Measurements from ENCODE around the gene MYH7.

Gene MYH7

DNA sequence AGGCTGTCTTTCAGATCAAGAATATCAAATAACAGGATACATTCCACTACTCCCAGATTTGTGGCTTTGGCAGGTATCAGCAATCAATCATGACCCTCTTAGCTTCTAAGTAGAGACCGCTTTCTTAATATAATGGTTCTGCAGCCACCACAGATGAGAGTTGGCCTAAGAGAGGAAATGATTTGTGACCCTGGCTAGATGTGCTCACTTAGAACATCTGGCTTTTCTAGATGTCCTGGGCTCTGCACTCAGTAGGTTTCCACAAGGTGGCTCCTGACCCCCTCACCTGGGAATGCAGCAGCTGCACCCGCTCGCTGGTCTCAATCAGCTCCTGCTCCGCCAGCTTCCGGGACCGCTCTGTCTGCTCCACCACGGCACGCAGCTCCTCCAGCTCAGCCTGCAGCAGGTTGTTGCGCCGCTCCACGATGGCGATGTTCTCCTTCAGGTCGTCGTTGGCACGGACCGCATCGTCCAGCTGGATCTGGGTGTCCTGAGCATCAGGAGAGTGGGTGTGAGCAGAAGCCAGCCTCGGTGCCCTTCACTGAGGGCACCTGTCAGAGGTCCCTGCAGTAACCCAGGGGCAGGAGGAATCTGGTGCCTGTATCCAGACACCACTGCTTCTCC lies 49.7 kb downstream of the MYH7 start:
- DNase-seq = no peak

DNA sequence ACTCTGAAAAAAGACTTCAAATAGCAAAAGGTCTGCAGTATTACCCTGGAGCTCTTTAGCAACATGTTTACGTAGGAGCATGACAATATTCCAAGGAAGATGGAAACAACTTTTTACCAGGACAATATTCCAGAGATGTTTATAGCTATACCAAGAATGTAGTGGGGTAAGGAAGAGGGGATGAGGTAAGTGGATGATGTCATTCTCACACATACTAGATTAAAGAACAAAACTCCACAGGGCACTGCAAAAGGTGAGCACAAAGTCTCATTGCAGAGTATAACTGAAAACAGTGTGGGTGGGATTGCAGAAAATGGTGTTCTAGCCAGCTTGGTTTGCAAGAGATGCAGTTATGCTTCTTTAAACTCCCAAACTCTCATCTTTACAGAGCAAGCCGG lies 50.2 kb downstream of the MYH7 start:
- DNase-seq = no peak

DNA sequence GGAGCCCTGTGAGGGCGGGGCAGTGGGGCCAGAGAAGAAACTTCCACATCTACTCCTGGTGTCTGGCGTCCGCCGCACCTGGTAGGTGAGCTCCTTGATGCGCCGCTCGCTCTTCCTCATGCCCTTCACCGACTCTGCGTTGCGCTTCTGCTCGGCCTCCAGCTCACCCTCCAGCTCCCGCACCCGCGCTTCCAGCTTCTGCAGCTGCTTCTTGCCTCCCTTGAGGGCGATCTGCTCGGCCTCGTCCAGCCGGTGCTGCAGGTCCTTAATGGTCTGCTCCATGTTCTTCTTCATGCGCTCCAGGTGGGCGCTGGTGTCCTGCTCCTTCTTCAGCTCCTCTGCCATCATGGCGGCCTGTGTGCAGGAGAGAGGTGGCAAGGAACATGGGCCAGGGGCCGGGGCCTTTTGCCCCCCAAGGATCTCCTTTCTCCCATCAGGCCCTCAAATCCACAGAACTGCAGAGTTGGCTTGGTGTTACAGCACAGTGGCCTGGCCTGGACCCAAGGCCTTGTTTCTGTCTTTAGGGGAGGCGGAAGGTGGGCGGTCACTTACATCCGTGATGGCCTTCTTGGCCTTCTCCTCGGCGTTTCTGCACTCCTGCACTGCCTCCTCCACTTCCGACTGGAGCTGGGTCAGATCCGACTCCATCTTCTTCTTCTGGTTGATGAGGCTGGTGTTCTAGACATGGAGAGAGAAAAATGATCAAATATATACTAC lies 50.9 kb downstream of the MYH7 start:
- DNase-seq = no peak

DNA sequence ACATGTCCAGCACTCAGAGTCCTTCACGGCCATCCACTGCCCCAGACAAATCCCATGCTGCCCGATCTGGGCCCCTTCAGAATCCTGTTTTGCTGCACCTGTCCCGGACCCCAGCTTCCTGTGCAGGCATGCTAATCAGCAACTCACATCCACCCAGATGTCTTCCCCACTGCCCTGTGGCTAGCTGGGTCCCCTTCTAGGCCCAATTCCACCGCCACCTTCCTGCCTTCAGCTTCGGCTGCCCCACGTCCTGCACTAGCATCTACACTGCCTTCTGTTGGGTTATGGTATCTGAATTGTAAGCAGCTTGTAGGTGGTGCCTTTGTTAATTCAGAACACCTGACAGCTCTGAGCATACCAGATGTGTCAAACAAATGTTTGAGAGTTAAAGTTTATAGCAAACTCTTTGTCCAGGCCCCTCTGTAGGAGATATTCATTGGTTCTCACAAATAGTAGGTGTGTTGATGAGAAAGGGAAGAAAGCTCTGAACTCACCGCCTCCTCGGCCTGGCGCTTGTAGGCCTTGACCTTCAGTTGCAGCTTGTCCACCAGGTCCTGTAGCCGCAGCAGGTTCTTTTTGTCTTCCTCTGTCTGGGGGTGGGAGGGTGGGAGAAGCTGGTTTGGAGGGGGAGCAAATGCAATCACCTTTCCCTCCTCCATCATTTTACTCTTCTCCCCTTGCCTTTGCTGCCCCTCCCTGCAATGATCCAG lies 52.6 kb downstream of the MYH7 start:
- DNase-seq = no peak

DNA sequence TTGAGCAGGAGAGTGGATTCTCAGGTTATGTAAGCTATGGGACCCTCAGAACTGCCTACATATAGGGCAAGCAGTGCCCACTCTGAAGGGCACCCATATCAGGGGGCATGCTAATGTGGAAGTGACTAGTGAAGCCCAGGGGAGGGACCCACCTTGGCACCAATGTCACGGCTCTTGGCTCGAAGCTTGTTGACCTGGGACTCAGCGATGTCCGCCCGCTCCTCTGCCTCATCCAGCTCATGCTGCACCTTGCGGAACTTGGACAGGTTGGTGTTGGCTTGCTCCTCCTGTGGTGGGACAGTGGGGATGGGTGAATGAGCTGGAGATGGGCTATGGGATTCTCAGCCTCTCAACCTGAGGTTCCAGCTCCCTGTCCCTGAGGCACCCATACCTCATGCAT lies 53.2 kb downstream of the MYH7 start:
- DNase-seq = no peak

DNA sequence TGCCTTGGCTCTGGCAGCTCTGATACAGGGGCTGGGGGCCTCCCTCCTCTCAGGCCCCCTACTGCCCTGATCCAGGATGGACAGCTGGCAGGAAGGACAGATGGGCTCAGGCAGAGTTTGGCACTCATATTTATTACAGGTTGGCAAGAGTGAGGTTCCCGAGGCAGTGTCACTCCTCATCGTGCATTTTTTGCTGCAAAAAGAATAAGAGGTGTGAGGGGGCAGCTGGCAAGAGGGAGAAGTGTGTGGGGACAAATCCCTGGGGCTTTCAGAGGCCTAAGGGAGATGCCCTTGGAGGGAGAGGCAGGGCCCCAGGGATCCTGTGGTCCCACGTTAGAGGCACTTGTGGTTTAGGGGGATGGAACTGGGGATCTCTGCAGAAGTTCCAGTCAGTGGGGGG lies 53.6 kb downstream of the MYH7 start:
- DNase-seq = peak; percentile 100

DNA sequence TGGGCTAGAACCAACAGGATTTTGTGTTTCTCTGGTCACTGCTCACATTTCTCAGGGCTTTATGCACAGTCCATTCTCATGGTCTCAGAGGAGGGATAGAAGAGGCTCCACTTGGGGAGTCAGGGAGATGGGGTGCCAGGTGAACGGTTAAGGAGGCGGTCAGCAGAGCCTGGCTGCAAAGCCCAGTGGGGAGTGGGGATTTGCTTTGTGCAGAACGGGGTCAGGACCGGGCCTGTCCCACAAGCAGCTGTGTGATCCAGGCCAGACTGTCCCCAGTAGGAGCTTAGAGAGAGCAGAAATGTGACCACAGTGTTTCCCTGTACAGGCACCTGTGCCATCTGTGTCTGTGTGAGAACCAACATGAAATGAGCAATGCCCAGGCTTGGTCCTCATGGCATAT lies 54.5 kb downstream of the MYH7 start:
- DNase-seq = no peak

DNA sequence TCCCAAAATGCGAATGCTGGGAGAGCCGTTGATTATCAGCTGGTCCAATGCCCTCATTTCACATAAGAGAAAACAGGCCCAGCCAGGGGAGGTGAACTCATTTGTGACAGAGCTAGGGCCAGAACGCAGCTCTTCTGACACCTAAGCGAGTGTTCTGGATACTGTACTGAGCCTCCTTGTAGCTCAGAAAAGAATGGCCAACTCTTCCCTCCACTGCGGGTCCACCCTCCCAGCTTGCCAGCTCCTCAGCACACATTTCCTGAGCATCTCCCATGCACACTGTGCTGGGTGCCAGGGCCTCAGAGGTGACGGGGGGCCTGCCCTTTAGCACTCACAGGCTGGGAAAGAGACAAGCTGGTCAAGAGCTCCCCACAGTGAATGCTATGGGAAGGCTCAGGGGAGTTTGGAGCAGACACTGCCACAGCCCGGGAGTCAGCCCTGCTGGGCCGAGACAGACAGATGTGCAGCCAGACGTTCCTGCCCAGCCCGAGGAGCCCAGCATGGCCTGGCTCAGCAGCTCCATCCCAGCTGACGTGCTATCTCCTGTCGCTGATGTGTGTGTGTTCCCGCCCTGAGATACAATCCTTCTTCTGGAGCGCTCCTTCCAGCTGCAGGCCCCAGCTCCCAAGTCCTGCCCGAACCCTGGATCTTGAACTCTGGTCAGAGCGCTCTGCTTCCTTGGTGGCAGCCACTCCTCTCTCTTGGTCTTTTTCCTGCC lies 55.1 kb downstream of the MYH7 start:
- no peak for DNase-seq

DNA sequence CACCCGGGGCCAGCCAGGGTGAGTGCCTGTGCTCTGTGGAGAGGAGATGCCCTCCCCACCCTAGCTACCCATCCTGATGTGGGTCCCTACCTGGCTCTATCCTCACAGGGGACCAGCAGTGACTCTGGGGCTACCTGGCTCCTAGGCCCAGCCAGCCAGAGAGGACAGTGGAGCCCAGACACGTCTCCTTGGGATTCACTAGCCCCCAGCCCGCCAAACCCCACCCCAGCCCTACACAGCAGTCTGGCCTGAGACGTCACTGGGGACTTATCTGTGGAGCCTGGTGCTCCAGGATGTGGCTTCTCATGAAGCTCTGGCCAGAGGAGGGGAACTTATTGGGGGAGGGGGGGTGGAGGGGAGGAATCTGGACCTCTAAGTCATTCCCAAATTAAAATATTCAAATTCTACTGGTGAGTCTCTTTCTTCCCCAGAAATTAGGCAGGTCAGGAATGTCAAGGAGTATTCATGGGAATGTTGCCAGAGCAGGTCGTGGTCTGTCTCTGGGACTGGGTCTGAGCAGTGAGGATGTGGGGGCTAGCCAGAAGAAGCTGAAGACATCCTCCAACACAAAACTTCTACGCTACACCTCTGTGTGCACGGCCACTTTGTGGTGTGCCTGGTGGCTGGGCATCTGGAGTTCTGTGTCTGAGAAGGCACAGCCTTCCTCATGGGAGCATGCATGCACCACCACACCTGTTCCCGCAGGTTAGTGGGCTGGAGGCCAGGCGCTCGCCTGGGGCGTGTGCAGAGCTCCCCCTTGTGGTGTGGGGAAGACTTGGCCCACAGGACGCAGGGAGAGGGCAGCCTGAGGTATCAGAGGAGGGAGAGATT lies 55.9 kb downstream of the MYH7 start:
- DNase-seq = peak; percentile 15

DNA sequence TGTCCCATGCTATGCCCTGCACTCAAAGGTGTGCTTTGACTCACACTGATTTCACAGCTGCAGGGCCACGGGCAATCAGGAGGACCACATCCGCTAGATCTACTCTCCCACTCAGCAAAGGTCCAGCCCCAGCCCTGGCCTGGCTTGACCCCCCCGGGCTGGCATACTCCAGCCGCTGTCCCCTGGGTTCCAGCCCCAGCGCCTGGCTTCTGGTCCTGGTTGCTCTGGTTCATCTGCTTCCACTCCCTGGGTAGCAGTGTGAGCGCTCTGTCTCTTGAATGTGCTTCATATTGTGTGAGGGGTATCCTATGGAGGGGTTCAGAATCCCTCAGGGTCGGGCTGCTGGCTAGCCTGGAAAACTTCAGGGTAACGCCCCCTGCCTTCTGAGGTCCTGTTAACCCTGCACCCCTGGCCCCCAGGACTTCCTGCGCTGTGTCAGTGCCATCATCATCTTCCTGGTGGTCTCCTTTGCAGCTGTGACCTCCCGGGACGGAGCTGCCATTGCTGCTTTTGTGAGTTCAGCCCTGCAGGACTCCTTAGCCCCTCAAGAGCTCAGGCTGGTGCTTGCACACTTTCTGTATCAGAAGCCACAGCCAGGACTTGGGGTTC lies 56.7 kb downstream of the MYH7 start:
- DNase-seq = no peak

DNA sequence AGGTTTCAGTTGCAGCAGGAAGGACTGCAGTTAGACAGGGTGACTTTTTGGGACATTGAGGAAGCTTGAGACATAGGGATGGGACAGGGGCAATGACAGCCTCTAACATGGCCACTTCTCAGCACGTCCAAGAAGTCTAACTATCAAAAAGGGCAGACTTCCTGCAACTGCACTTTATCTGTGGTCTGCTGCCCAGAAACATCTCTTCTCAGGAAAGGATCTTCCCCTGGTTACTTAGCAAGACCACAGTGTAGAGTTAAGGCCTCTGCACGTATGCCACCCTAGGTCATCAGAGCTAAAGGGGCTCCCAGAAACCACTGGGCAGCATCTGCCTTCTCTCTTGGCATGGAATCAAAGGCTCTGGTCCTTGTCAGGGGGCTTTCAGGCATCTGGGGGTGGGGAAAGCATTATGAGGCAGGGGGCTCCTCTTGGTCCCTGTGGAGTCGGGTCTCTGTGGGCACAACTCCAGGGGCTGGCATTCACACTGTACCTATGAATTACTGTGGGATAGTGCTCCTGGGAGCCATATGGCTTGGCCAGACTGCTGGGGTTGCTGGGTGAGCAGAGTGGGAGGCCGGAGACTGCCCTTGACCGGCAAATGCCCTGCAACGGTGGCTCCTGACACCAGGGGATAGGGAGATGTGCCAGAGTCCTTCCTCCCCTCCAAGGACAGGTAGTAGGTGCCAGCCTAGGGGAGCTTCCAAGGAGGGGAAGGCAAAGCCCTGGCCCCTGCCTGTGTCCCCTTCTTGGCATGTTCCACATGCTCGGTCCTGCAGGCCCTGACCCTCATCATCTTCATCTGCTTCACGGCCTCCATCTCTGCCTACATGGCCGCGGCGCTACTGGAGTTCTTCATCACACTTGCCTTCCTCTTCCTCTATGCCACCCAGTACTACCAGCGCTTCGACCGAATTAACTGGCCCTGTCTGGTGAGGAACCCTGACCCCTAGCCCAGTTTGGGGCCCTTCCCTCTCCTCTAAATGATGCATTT lies 57.6 kb downstream of the MYH7 start:
- DNase-seq = no peak

DNA sequence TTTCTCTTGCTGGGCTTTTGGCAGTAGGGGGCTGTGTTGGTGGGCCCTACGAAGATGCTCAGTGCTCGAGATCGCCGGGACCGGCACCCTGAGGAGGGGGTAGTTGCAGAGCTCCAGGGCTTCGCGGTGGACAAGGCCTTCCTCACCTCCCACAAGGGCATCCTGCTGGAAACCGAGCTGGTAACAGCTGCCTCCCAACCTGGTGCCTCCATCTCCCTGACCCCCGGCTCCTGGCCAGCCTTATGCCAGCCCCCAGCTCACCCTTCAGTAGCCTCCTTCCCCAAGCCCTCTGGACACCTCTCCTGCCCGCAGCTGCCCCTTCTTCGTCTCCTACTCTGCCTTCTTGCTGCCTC lies 58.3 kb downstream of the MYH7 start:
- DNase-seq = no peak

DNA sequence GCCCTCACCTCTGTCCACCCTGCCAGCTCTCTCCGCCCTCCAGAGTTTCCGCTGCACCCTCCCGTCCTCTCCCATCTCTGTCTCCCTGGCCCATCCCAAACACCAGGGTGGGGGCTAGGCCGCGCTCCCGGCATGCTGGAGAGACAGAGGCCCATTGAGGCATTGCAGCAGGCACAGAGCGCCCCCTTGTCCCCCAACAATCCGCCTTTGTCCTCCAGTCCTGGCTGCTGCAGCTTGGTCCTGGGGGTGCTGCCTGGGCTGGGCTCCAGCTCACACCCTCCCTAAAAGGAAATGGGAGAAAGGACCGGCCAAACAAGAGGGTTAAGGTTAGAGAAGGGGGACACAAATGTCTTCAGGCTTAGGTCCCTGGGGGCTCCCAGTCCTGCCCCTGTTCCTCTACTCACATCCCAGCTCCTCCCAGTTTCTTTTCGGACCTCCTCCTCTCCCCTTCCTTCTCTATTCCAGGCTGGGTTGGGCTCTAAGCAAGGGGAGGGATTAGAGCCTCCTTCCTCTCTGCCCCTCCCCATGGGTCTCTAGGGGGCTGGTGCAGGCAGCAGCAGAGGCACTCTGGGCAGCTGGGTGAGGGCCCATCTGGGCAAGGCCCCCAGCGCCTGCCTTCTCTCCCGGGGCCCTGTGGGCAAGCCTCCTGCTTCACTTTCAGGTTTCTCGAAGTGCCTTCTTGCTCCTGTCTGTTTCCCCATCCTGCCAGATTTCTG lies 58.8 kb downstream of the MYH7 start, which contains the start of gene CMTM5:
CMTM5 (plus strand) TSS at position 565 of the 716 bp plus-strand sequence. CDS start 206 bp downstream, outside the sequence.
- no peak for DNase-seq

DNA sequence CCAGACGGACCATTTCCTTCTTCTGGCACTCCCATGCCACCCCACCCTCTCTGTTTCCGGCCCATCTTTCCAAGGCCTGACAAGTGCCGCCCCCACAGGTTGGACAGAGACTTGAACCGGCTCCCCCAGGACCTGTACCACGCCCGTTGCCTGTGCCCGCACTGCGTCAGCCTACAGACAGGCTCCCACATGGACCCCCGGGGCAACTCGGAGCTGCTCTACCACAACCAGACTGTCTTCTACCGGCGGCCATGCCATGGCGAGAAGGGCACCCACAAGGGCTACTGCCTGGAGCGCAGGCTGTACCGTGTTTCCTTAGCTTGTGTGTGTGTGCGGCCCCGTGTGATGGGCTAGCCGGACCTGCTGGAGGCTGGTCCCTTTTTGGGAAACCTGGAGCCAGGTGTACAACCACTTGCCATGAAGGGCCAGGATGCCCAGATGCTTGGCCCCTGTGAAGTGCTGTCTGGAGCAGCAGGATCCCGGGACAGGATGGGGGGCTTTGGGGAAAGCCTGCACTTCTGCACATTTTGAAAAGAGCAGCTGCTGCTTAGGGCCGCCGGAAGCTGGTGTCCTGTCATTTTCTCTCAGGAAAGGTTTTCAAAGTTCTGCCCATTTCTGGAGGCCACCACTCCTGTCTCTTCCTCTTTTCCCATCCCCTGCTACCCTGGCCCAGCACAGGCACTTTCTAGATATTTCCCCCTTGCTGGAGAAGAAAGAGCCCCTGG lies 59.8 kb downstream of the MYH7 start:
- DNase-seq = no peak

DNA sequence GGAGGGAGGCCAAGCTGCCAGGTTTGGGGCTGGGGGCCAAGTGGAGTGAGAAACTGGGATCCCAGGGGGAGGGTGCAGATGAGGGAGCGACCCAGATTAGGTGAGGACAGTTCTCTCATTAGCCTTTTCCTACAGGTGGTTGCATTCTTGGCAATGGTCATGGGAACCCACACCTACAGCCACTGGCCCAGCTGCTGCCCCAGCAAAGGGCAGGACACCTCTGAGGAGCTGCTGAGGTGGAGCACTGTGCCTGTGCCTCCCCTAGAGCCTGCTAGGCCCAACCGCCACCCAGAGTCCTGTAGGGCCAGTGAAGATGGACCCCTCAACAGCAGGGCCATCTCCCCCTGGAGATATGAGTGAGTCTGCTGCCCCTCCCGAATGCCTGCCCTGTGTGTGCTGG lies 62.4 kb downstream of the MYH7 start:
- no peak for DNase-seq

DNA sequence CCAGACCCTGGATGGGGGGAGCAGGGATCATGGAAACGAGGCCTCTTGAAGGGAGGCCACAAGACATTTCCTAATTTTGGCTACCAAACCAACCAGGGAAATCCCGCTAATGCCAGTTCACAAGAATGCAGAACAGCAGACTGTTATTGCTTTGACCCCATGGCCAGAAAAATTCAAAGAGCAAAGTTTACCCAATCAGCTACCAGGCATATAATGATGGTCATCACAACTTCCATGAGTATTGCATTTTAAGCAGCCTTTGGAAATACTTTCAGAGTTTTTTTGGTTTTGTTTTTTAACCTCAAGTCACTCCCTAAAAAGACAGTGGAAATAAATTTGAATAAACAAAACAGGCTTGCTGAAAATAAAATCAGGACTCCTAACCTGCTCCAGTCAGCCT lies 63.0 kb downstream of the MYH7 start, which contains the start of gene IL25:
IL25 (plus strand) TSS at position 301 of the 400 bp plus-strand sequence.
- DNase-seq = no peak

DNA sequence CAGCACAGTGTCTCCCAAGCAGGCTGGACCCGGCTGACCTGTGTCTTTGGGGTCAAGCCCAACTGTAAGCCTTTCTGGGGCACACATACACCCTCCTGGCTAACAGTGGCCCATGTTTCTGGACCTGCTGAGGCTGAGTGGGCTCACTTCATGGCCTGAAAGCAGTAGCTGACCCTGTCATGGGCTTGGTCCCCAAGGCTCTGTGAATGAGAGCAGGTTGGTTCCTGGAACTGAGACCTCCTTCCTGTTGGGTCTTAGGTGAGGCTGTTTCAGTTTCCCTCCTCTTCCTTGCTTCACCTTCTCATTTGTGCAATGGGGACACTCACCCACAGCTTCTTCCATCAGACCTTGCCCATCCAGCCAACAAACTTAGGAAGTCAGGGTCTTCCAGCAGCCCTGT lies 63.6 kb downstream of the MYH7 start:
- DNase-seq = no peak

DNA sequence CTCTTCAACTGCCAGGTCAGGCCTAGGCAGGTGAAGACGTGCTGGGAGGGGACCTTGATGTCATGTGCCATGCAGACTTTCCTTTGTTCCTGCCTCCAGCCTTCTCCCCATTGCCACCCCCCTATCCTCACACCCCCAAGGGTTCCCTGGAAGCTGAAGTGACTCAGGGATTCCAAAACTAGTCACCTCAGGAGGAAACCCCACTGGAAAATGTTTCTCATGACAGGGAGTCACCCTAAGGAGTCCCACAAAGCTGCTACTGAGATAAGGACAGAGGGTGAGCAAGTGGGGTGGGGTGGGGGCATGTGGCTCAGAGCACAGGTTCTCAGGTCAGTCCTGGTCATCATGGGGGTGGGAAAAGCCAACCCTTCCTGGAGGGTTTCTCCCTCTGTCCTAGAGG lies 65.2 kb downstream of the MYH7 start:
- DNase-seq = no peak

DNA sequence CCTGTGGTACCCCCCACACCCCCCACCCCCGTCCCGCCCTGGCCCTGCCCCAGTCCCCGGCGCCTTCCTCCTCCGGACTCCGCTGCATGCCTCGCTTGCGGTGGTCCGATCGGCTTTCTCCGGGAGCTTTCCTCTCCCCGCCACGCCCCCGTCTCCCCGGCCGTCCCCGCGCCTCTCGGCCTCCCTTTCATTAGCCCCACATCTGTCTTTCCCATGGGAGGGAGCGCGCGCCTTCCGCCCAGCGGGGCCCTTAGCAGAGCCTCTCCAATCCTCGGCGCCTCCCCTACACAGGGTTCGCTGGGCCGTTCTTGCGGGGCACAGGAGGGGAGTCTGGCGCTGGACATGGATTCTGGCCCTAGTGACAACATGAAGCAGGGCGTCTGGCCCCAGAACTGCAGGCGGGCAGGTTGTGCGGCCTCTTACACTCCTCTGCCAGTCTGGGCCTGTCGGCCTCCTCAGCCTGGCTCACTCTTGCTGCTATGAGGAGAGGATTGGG lies 69.0 kb downstream of the MYH7 start:
- DNase-seq = no peak
